MCF 10A (cell line): ENCODE data around the gene ADNP. TPM values are rescaled to one million over a fixed set of nuclear protein-coding genes. Genes with fewer than 3 reads are reported as not detected.
A peak's percentile ranks its signal among the peaks of the same experiment; 100 is the strongest.

Experiments
- BruUV-seq: library from RNA; stranded (reverse); fragments of 400-500 nt; replicated peaks from 2 replicates; lab custom pipeline; 2021; lab: Mats Ljungman, UMichigan
- CTCF ChIA-PET: fragments of 300-600 bp; sonication (Branson Sonifier 250); formaldehyde crosslinking; extraction: SDS; loops from one replicate; lab custom pipeline; 2021; ENCODE audit warnings: antibody characterized with exemption, inconsistent platforms; lab: Yijun Ruan, JAX
- POLR2A ChIA-PET: fragments of 300-600, 350-650 bp; sonication (Branson Sonifier 250); formaldehyde crosslinking; extraction: SDS; loops from one replicate; lab custom pipeline; 2020; ENCODE audit warnings: antibody characterized with exemption, inconsistent platforms; lab: Yijun Ruan, JAX
- DNase-seq: peaks from one replicate; pipeline ENCODE4 v3.0.0-alpha.2; 2018; ENCODE audit not compliant: unreplicated experiment
- H3K27ac Mint-ChIP-seq: one replicate; pipeline ENCODE4 v1.8.0; 2022; ENCODE audit warnings: mild to moderate bottlenecking, low read depth, mixed read lengths; ENCODE audit not compliant: unreplicated experiment
- H3K27me3 Mint-ChIP-seq: one replicate; pipeline ENCODE4 v1.8.0; 2022; ENCODE audit warnings: mixed read lengths; ENCODE audit not compliant: insufficient read depth, unreplicated experiment
- H3K36me3 Mint-ChIP-seq: one replicate; pipeline ENCODE4 v1.8.0; 2022; ENCODE audit warnings: mild to moderate bottlenecking, moderate library complexity, mixed read lengths; ENCODE audit not compliant: insufficient read depth, unreplicated experiment
- H3K4me1 Mint-ChIP-seq: one replicate; pipeline ENCODE4 v1.8.0; 2022; ENCODE audit warnings: mixed read lengths; ENCODE audit not compliant: insufficient read depth, unreplicated experiment
- H3K4me3 Mint-ChIP-seq: one replicate; pipeline ENCODE4 v1.8.0; 2022; ENCODE audit warnings: mild to moderate bottlenecking, moderate library complexity, mixed read lengths; ENCODE audit not compliant: unreplicated experiment
- H3K9me3 Mint-ChIP-seq: one replicate; pipeline ENCODE4 v1.8.0; 2022; ENCODE audit warnings: mixed read lengths; ENCODE audit not compliant: unreplicated experiment
- intact Hi-C: fragments of 100-400 bp; cut with micrococcal nuclease; formaldehyde crosslinking; loops from 2 replicates; pipeline ENCODE4 v1.14.1; 2022
- total RNA-seq: library from RNA; stranded (reverse); gene quantifications from 2 replicates; pipeline ENCODE4 v1.2.3, GENCODE V29; 2022
- TF ChIP-seq, protein P1 (sequence below): fragments of 200-600 bp; IDR thresholded peaks from one replicate; pipeline ENCODE4 v1.8.0; 2022; ENCODE audit warnings: antibody characterized with exemption, mild to moderate bottlenecking; ENCODE audit not compliant: unreplicated experiment

Gene ADNP
- total RNA-seq, 1 experiment from 2014 or later: 77.5 TPM

DNA sequence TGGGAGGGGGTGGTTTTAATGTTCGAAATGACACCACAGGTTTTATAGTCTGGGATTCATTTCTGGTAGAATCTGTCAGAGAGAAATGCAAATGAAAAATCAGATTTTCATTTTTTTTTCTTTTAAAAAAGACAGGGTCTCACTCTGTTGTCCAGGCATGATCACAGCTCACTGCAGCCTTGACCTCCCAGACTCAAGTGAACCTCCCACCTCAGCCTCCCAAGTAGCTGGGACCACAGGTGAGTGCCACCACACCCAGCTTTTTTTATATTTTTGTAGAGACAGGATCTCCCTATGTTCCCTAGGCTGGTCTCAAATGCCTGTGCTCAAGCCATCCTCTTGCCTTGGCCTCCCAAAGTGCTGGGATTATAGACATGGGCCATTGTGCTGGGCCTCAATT, 2.4 kb upstream of the ADNP start:
- H3K9me3 Mint-ChIP-seq: no peaks in the 10 kb centered on the region
- H3K4me3 Mint-ChIP-seq: no peak overlapping the region
- DNase-seq: no peak
- TF ChIP-seq, protein P1, sequence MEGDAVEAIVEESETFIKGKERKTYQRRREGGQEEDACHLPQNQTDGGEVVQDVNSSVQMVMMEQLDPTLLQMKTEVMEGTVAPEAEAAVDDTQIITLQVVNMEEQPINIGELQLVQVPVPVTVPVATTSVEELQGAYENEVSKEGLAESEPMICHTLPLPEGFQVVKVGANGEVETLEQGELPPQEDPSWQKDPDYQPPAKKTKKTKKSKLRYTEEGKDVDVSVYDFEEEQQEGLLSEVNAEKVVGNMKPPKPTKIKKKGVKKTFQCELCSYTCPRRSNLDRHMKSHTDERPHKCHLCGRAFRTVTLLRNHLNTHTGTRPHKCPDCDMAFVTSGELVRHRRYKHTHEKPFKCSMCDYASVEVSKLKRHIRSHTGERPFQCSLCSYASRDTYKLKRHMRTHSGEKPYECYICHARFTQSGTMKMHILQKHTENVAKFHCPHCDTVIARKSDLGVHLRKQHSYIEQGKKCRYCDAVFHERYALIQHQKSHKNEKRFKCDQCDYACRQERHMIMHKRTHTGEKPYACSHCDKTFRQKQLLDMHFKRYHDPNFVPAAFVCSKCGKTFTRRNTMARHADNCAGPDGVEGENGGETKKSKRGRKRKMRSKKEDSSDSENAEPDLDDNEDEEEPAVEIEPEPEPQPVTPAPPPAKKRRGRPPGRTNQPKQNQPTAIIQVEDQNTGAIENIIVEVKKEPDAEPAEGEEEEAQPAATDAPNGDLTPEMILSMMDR: no peak
- H3K27me3 Mint-ChIP-seq: no peaks in the 10 kb centered on the region
- ChIA-PET CTCF (interaction anchor here (0.7 to 14.2 kb wide), 7 partner anchors 11 to 141 kb away, joined by 3 to 256 read pairs (median 5); partner anchors contain the start of gene BCAS4), POLR2A (interaction anchor here (0.9 to 13.0 kb wide), 6 partner anchors 9 to 139 kb away, joined by 3 to 149 read pairs (median 66); partner anchors contain the start of genes BCAS4, DPM1 and MOCS3)
- intact Hi-C loops: no loop called here
- H3K27ac Mint-ChIP-seq: no peak overlapping the region
- H3K4me1 Mint-ChIP-seq: peaks cover 12% of the 10 kb centered on the region
- peaks cover 78% of the 10 kb centered on the region for H3K36me3 Mint-ChIP-seq
- no TSS peak for BruUV-seq

DNA sequence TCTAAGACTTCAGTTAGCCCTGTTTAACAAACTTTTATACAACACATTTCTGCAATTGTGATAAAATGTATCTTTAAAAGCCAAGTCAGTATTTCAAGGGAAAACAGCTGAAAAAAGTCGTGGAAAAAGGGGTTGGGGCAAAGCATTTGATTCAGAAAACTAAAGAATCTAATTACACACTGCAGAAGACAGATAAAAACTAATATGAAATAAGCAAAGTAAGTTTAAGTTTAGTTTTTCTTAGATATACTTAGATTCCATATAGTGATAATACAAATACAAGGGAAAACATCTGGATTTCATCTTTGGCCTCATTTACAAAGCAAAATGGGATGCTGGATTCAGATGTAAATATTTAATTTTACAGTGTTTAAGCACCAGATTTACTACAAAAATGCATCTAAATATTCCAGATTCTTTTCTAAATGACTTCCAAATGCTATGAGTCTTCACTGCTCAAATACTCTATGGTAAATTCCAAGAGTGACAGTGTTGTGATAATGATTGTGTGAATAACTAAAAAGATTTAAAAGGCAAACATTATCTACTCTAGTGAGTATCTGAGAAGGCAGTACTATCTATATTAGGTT, 1.5 kb upstream of the ADNP start:
- no peak overlapping the region for H3K4me3 Mint-ChIP-seq

DNA sequence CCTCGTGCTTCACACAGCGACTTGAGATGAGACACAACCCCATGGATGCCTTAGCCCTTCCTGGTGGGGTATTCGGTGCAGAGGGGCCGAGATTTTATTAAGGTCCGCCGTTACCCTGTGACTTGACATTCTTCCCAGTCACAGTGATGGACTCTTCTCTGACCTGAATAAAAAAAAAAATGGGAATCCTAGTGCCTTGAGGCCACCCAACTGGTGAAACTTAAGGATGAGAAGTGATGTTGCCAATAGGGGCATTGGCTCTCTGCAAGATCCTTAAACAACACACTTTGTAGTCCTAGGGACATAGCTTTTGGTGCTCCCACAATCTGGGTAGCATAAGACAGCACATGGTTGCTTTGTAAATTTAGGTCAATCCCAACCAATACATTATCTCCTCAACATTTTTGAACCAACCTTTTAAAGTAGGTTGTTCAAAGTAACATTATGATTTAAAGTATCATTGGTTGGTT, 814 bp upstream of the ADNP start:
- H3K27me3 Mint-ChIP-seq: no peaks in the 10 kb centered on the region
- intact Hi-C loops: no loop called here
- H3K4me1 Mint-ChIP-seq: peaks cover 18% of the 10 kb centered on the region
- peak overlapping the region; percentile 90 for H3K4me3 Mint-ChIP-seq
- POLR2A ChIA-PET: interaction anchor here (0.7 to 13.0 kb wide), 26 partner anchors 8 to 788 kb away, joined by 3 to 149 read pairs (median 4); partner anchors contain the start of genes BCAS4, DPM1 and MOCS3
- peaks cover 84% of the 10 kb centered on the region for H3K36me3 Mint-ChIP-seq
- CTCF ChIA-PET: interaction anchor here (0.6 to 14.2 kb wide), 14 partner anchors 8 to 778 kb away, joined by 3 to 256 read pairs (median 4); partner anchors contain the start of gene BCAS4
- DNase-seq: no peak
- H3K9me3 Mint-ChIP-seq: no peaks in the 10 kb centered on the region
- peak overlapping the region; percentile 88 for H3K27ac Mint-ChIP-seq
- TF ChIP-seq, protein P1: no peak
- TSS peak; percentile 82 for BruUV-seq

More for the DNA sequence above, 1.5 kb upstream of the ADNP start:
- no peak for DNase-seq
- H3K27ac Mint-ChIP-seq: peak overlapping the region; percentile 88
- no TSS peak for BruUV-seq
- ChIA-PET POLR2A (interaction anchor here (0.7 to 13.0 kb wide), 15 partner anchors 10 to 142 kb away, joined by 3 to 149 read pairs (median 10); partner anchors contain the start of genes BCAS4, DPM1 and MOCS3), CTCF (interaction anchor here (0.7 to 14.2 kb wide), 8 partner anchors 7 to 140 kb away, joined by 3 to 256 read pairs (median 6); partner anchors contain the start of gene BCAS4)
- intact Hi-C loops: no loop called here
- peaks cover 81% of the 10 kb centered on the region for H3K36me3 Mint-ChIP-seq
- H3K27me3 Mint-ChIP-seq: no peaks in the 10 kb centered on the region
- no peaks in the 10 kb centered on the region for H3K9me3 Mint-ChIP-seq
- peaks cover 15% of the 10 kb centered on the region for H3K4me1 Mint-ChIP-seq
- TF ChIP-seq, protein P1: no peak

- ChIA-PET POLR2A (interaction anchor here (0.5 to 13.0 kb wide), 31 partner anchors 9 to 790 kb away, joined by 3 to 149 read pairs (median 4); partner anchors contain the start of genes BCAS4, DPM1 and MOCS3), CTCF (interaction anchor here (0.6 to 14.2 kb wide), 23 partner anchors 9 to 777 kb away, joined by 3 to 256 read pairs (median 4); partner anchors contain the start of genes BCAS4, DPM1 and MOCS3)
- Mint-ChIP-seq H3K27me3 (no peaks in the 10 kb centered on the region), H3K27ac (peak overlapping the region; percentile 88), H3K4me1 (peaks cover 25% of the 10 kb centered on the region), H3K36me3 (peaks cover 89% of the 10 kb centered on the region), H3K9me3 (no peaks in the 10 kb centered on the region), H3K4me3 (peak overlapping the region; percentile 90)
- no peak for DNase-seq
- no TSS peak for BruUV-seq
- intact Hi-C loops: no loop called here
- TF ChIP-seq, protein P1: no peak
These were observed 296 bp downstream of the ADNP start for GRCh38 chr20:50930976-50931305.
